ENCODE measurements around the gene FHIT.

Gene FHIT

GRCh38 chr3:59872128-59872527 lies 1379.1 kb downstream of the FHIT start:
- TF ChIP-seq CTCF (IDR thresholded peaks at IDR 0.05), result no peak
- Mint-ChIP-seq H3K9me3 (peaks cover 8% of the 10 kb centered on the region), H3K36me3 (ENCODE audit: low read depth) (no peaks in the 10 kb centered on the region), H3K4me3 (no peak overlapping the region), H3K4me1 (peaks cover 43% of the 10 kb centered on the region), H3K27ac (no peak overlapping the region), H3K27me3 (ENCODE audit: low read depth, poor library complexity) (peaks cover 4% of the 10 kb centered on the region)
- DNase-seq, result no peak

GRCh38 chr3:59867185-59868002 lies 1383.9 kb downstream of the FHIT start:
- Mint-ChIP-seq H3K27me3 (ENCODE audit: low read depth, poor library complexity) (peaks cover 3% of the 10 kb centered on the region), H3K9me3 (peaks cover 20% of the 10 kb centered on the region), H3K27ac (no peak overlapping the region), H3K36me3 (ENCODE audit: low read depth) (peaks cover 17% of the 10 kb centered on the region), H3K4me3 (no peak overlapping the region), H3K4me1 (peaks cover 35% of the 10 kb centered on the region)
- TF ChIP-seq CTCF (IDR thresholded peaks at IDR 0.05), result no peak
- no peak for DNase-seq

GRCh38 chr3:59866076-59866475 lies 1385.2 kb downstream of the FHIT start:
- peaks cover 26% of the 10 kb centered on the region for H3K4me1 Mint-ChIP-seq
- H3K27me3 Mint-ChIP-seq (ENCODE audit: low read depth, poor library complexity), result peaks cover 8% of the 10 kb centered on the region
- H3K4me3 Mint-ChIP-seq, result no peak overlapping the region
- TF ChIP-seq CTCF (IDR thresholded peaks at IDR 0.05), result no peak
- DNase-seq, result no peak
- peaks cover 29% of the 10 kb centered on the region for H3K9me3 Mint-ChIP-seq
- peaks cover 18% of the 10 kb centered on the region for H3K36me3 Mint-ChIP-seq (ENCODE audit: low read depth)
- no peak overlapping the region for H3K27ac Mint-ChIP-seq

GRCh38 chr3:59865351-59865750 lies 1385.9 kb downstream of the FHIT start:
- Mint-ChIP-seq H3K27ac (no peak overlapping the region), H3K27me3 (ENCODE audit: low read depth, poor library complexity) (peaks cover 12% of the 10 kb centered on the region), H3K4me3 (no peak overlapping the region), H3K36me3 (ENCODE audit: low read depth) (peaks cover 18% of the 10 kb centered on the region), H3K9me3 (peaks cover 28% of the 10 kb centered on the region), H3K4me1 (peaks cover 26% of the 10 kb centered on the region)
- no peak for DNase-seq
- no peak for TF ChIP-seq CTCF (IDR thresholded peaks at IDR 0.05)

- Mint-ChIP-seq H3K4me1 (peaks cover 28% of the 10 kb centered on the region), H3K27ac (no peak overlapping the region), H3K27me3 (ENCODE audit: low read depth, poor library complexity) (peaks cover 16% of the 10 kb centered on the region), H3K4me3 (no peak overlapping the region), H3K36me3 (ENCODE audit: low read depth) (peaks cover 18% of the 10 kb centered on the region), H3K9me3 (peaks cover 21% of the 10 kb centered on the region)
- no peak for DNase-seq
- TF ChIP-seq CTCF (IDR thresholded peaks at IDR 0.05), result no peak
Measured at GRCh38 chr3:59862686-59863085, 1388.6 kb downstream of the FHIT start.
